ENCODE data around the gene BABAM2. TPM values are rescaled to one million over a fixed set of nuclear protein-coding genes. Genes with fewer than 3 reads are reported as not detected.

Gene BABAM2
- total RNA-seq, 2 experiments from 2014 or later = 66.8 to 68.4 TPM

GRCh38 chr2:28350791-28351285, 460.3 kb downstream of the BABAM2 start:
- no peak for DNase-seq
- H3K27me3 Mint-ChIP-seq = no peaks in the 10 kb centered on the region
- H3K4me1 Mint-ChIP-seq (ENCODE audit: low read depth) = peaks cover 36% of the 10 kb centered on the region
- ChIA-PET POLR2A (interaction anchor here (1.6 kb wide), 1 partner anchor 36 kb away, joined by 4 read pairs; no protein-coding TSS in a partner anchor), CTCF (no interaction called here)
- intact Hi-C loops (cut with micrococcal nuclease) = no loop called here
- no peak for TF ChIP-seq CTCF (IDR thresholded peaks at IDR 0.05)
- no peak overlapping the region for H3K27ac Mint-ChIP-seq
- ATAC-seq = no peak
- H3K4me3 Mint-ChIP-seq = no peak overlapping the region
- no peaks in the 10 kb centered on the region for H3K9me3 Mint-ChIP-seq
- no peaks in the 10 kb centered on the region for H3K36me3 Mint-ChIP-seq (ENCODE audit: low read depth)

- no peak overlapping the region for H3K4me3 Mint-ChIP-seq
- H3K36me3 Mint-ChIP-seq (ENCODE audit: low read depth) = no peaks in the 10 kb centered on the region
- intact Hi-C loops (cut with micrococcal nuclease) = no loop called here
- H3K9me3 Mint-ChIP-seq = no peaks in the 10 kb centered on the region
- DNase-seq (no peak), ATAC-seq (peak; percentile 15)
- CTCF ChIA-PET = no interaction called here
- peak overlapping the region; percentile 63 for H3K27ac Mint-ChIP-seq
- peaks cover 42% of the 10 kb centered on the region for H3K4me1 Mint-ChIP-seq (ENCODE audit: low read depth)
- no peaks in the 10 kb centered on the region for H3K27me3 Mint-ChIP-seq
- POLR2A ChIA-PET = interaction anchor here (0.5 to 0.9 kb wide), 2 partner anchors 9 to 293 kb away, joined by 3 to 4 read pairs; no protein-coding TSS in a partner anchor
- no peak for TF ChIP-seq CTCF (IDR thresholded peaks at IDR 0.05)
Measured at GRCh38 chr2:28351621-28352020, 461.1 kb downstream of the BABAM2 start.

- ChIA-PET POLR2A (interaction anchor here (0.5 to 1.1 kb wide), 5 partner anchors 9 to 292 kb away, joined by 3 to 5 read pairs (median 3); no protein-coding TSS in a partner anchor), CTCF (no interaction called here)
- DNase-seq = no peak
- intact Hi-C loops (cut with micrococcal nuclease) = no loop called here
- H3K4me1 Mint-ChIP-seq (ENCODE audit: low read depth) = peaks cover 40% of the 10 kb centered on the region
- TF ChIP-seq CTCF (IDR thresholded peaks at IDR 0.05) = no peak
- H3K4me3 Mint-ChIP-seq = no peak overlapping the region
- ATAC-seq = no peak
- no peaks in the 10 kb centered on the region for H3K27me3 Mint-ChIP-seq
- H3K27ac Mint-ChIP-seq = peak overlapping the region; percentile 63
- no peaks in the 10 kb centered on the region for H3K36me3 Mint-ChIP-seq (ENCODE audit: low read depth)
- H3K9me3 Mint-ChIP-seq = no peaks in the 10 kb centered on the region
Measured at GRCh38 chr2:28352104-28352503, 461.6 kb downstream of the BABAM2 start.

DNA sequence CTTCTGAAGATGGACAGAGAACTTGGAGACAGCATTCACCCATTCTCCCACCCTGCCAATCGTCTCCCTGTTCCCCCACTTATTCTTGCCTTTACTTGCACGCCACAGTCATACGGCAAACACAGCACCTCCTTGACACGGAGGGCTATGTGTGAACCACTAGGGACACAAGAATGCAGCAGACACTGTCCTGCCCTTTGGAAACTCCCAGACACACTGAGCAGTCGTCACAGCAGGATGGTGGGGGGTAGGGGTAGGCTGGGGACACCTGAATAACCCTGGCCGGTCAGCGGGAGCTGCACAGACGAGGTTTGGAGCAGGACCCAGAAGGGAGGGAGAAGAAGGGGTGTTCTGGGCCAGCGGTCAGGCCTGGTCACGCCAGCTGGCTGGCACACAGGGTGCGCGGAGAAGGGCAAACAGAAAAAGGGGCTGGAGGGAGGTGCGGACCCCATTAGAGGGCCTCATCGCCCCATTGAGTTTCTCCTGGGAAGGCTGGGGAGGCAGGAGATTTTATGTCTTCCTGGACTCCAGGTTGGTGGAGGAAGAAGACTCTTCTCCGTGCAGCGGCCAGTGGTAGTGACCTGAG, 462.2 kb downstream of the BABAM2 start:
- intact Hi-C loops (cut with micrococcal nuclease) = no loop called here
- H3K27me3 Mint-ChIP-seq = no peaks in the 10 kb centered on the region
- peaks cover 34% of the 10 kb centered on the region for H3K4me1 Mint-ChIP-seq (ENCODE audit: low read depth)
- no peaks in the 10 kb centered on the region for H3K36me3 Mint-ChIP-seq (ENCODE audit: low read depth)
- no peaks in the 10 kb centered on the region for H3K9me3 Mint-ChIP-seq
- DNase-seq = no peak
- no peak overlapping the region for H3K27ac Mint-ChIP-seq
- ATAC-seq = no peak
- CTCF ChIA-PET = no interaction called here
- H3K4me3 Mint-ChIP-seq = no peak overlapping the region
- POLR2A ChIA-PET = interaction anchor here (0.8 to 1.1 kb wide), 4 partner anchors 10 to 33 kb away, joined by 3 to 5 read pairs (median 4); no protein-coding TSS in a partner anchor
- no peak for TF ChIP-seq CTCF (IDR thresholded peaks at IDR 0.05)

- ChIA-PET CTCF (interaction anchor here (1.1 kb wide), 1 partner anchor 631 kb away, joined by 3 read pairs; no protein-coding TSS in a partner anchor), POLR2A (no interaction called here)
- ATAC-seq (no peak), DNase-seq (no peak)
- Mint-ChIP-seq H3K27ac (peak overlapping the region; percentile 20), H3K9me3 (no peaks in the 10 kb centered on the region), H3K27me3 (no peaks in the 10 kb centered on the region), H3K4me1 (ENCODE audit: low read depth) (peaks cover 40% of the 10 kb centered on the region), H3K4me3 (no peak overlapping the region), H3K36me3 (ENCODE audit: low read depth) (peaks cover 3% of the 10 kb centered on the region)
- intact Hi-C loops (cut with micrococcal nuclease) = no loop called here
- no peak for TF ChIP-seq CTCF (IDR thresholded peaks at IDR 0.05)
Measured at GRCh38 chr2:28354920-28355520, 464.5 kb downstream of the BABAM2 start.
